Suprapubic skin (tissue), 4 donors: ENCODE results near the gene SPECC1L. TPM values are rescaled to one million over a fixed set of nuclear protein-coding genes. Genes with fewer than 3 reads are reported as not detected.

ENCODE experiments used
- DNase-seq, 2 donors: peaks; one replicate each; pipeline ENCODE4 v3.0.0-alpha.2; 2019; ENCODE audit warnings: low spot score in 2 of 2
- H3K27ac ChIP-seq: fragments of 200-600 bp; sonication (generic); one replicate; pipeline ENCODE4 v1.5.1; 2019
- H3K27me3 ChIP-seq: fragments of 200-600 bp; sonication (generic); one replicate; pipeline ENCODE4 v1.5.1; 2019
- H3K36me3 ChIP-seq: fragments of 200-600 bp; sonication (generic); one replicate; pipeline ENCODE4 v1.5.1; 2019
- H3K4me1 ChIP-seq: fragments of 200-600 bp; sonication (generic); one replicate; pipeline ENCODE4 v1.5.1; 2019
- H3K4me3 ChIP-seq: fragments of 200-600 bp; sonication (generic); one replicate; pipeline ENCODE4 v1.5.1; 2019; ENCODE audit warnings: mild to moderate bottlenecking
- H3K9me3 ChIP-seq: fragments of 200-600 bp; sonication (generic); one replicate; pipeline ENCODE4 v1.5.1; 2019
- CTCF ChIP-seq, 2 donors: fragments of 200-600 bp in 1 of 2; fragments of 450-650 bp in 1 of 2; sonication (generic) in 1 of 2; IDR thresholded peaks; one replicate each; pipeline ENCODE4 v1.5.1; 2016 to 2019; ENCODE audit warnings: antibody characterized with exemption in 2 of 2, mild to moderate bottlenecking in 1 of 2, moderate library complexity in 1 of 2
- EP300 ChIP-seq: sonication (generic); formaldehyde crosslinking; IDR thresholded peaks from one replicate; pipeline ENCODE4 v1.6.1; 2017; ENCODE audit warnings: antibody characterized with exemption
- POLR2A ChIP-seq, 2 donors: fragments of 450-650 bp; IDR thresholded peaks; one replicate each; pipeline ENCODE4 v1.6.1; 2017; ENCODE audit warnings: antibody characterized with exemption in 2 of 2, mild to moderate bottlenecking in 2 of 2, moderate library complexity in 2 of 2
- POLR2AphosphoS5 ChIP-seq, 3 donors: sonication (generic); formaldehyde crosslinking; IDR thresholded peaks; one replicate each; pipeline ENCODE4 v1.6.1; 2017; ENCODE audit warnings: antibody characterized with exemption in 3 of 3
- WGBS: methylation state at CpG from one replicate; pipeline ENCODE4 v1.1.5; 2018; 5-methylcytosine and 5-hydroxymethylcytosine counted together
- total RNA-seq, 4 donors: library from RNA; depleted of rRNA; stranded (reverse); fragments of >200 nt; gene quantifications; one replicate each; pipeline ENCODE4 v1.1.0, GENCODE V29; 2016

SPECC1L gene
- total RNA-seq, 4 donors from 2014 or later, result 15.7 to 28.5 (median 21.4) TPM

- no peak overlapping the region for H3K4me3 ChIP-seq
- no peaks in the 10 kb centered on the region for H3K36me3 ChIP-seq
- no peaks in the 10 kb centered on the region for H3K27me3 ChIP-seq
- WGBS, result 85% methylated on average over 3 of the region's 3 CpGs
- H3K9me3 ChIP-seq, result no peaks in the 10 kb centered on the region
- no peak for DNase-seq
- TF ChIP-seq EP300 (no peak), CTCF (IDR thresholded peaks at IDR 0.05) (no peak), POLR2AphosphoS5 (IDR thresholded peaks at IDR 0.05) (no peak), POLR2A (IDR thresholded peaks at IDR 0.05) (no peak)
- peaks cover 4% of the 10 kb centered on the region for H3K4me1 ChIP-seq
- H3K27ac ChIP-seq, result no peak overlapping the region
Measured at GRCh38 chr22:24457894-24458420, 187.3 kb downstream of the SPECC1L start.

GRCh38 chr22:24459911-24460310 is 189.3 kb downstream of the SPECC1L start:
- TF ChIP-seq POLR2AphosphoS5 (IDR thresholded peaks at IDR 0.05), result no peak
- no peak for TF ChIP-seq CTCF (IDR thresholded peaks at IDR 0.05)
- TF ChIP-seq POLR2A (IDR thresholded peaks at IDR 0.05), result no peak
- no peak for TF ChIP-seq EP300
- WGBS, result 71% methylated on average over 1 of the region's 1 CpG
- Histone ChIP-seq H3K9me3 (no peaks in the 10 kb centered on the region), H3K4me1 (peaks cover 4% of the 10 kb centered on the region), H3K27me3 (no peaks in the 10 kb centered on the region), H3K36me3 (no peaks in the 10 kb centered on the region), H3K27ac (no peak overlapping the region), H3K4me3 (no peak overlapping the region)
- DNase-seq, result no peak

GRCh38 chr22:24460418-24461089 is 189.9 kb downstream of the SPECC1L start:
- Histone ChIP-seq H3K27me3 (no peaks in the 10 kb centered on the region), H3K36me3 (no peaks in the 10 kb centered on the region), H3K4me3 (no peak overlapping the region), H3K4me1 (peaks cover 1% of the 10 kb centered on the region), H3K9me3 (no peaks in the 10 kb centered on the region), H3K27ac (no peak overlapping the region)
- no peak for TF ChIP-seq EP300
- TF ChIP-seq POLR2A (IDR thresholded peaks at IDR 0.05), result no peak
- TF ChIP-seq POLR2AphosphoS5 (IDR thresholded peaks at IDR 0.05), result no peak
- no peak for TF ChIP-seq CTCF (IDR thresholded peaks at IDR 0.05)
- DNase-seq, result no peak
- WGBS, result 72% methylated on average over 10 of the region's 10 CpGs

DNA sequence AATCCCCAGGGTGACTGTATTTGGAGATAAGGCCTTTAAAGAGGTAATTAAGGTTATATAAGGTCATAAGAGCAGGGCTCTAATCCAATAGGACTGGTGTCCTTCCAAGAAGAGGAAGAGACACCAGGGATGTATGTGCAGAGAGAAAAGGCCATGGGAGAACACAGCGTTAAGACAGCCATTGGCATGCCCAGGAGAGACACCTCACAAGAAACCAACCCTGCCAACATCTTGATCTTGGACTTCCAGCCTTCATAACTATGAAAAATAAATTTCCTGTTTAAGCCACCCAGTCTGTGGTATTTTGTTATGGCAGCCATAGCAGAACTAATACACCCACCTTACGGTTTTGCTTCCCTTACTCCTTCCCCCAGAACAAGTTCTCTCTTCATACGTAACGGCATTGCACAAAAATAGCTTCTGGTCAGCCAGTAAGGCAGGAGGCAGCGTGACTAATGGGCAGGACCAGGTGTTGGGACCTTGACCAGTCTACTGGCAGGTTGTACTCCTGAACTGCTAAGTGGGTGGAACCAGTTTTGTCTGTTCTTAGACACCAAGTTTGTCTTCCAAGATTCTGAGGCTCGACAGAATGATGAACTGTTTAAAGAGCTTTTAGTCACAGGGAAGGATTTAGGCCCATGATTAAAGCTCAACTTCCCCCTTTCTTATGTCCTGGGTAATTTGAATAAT is 192.6 kb downstream of the SPECC1L start:
- Histone ChIP-seq H3K27ac (no peak overlapping the region), H3K4me3 (no peak overlapping the region), H3K27me3 (no peaks in the 10 kb centered on the region), H3K36me3 (no peaks in the 10 kb centered on the region), H3K4me1 (no peaks in the 10 kb centered on the region), H3K9me3 (no peaks in the 10 kb centered on the region)
- DNase-seq, result no peak
- 75% methylated on average over 6 of the region's 6 CpGs for WGBS
- no peak for TF ChIP-seq EP300
- no peak for TF ChIP-seq POLR2AphosphoS5 (IDR thresholded peaks at IDR 0.05)

DNA sequence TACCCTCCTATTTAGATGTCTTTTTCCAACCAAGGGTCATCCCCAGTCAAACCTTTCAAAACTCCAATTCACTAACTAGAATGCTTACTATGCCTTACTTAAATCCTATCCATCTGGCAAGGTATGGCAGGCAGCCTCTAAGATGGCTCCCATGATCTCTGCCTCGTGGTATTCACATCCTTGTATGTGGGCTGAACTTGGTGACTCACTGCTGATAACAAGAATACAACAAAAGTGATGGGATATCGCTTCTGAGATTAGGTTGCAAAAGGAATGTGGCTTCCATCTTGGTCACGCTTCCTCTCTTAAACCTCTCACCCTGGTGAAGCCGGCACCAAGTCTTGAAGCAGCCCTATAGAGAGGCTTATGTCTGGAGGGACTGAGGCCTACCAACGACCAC is 194.9 kb downstream of the SPECC1L start:
- Histone ChIP-seq H3K9me3 (no peaks in the 10 kb centered on the region), H3K4me1 (no peaks in the 10 kb centered on the region), H3K27me3 (no peaks in the 10 kb centered on the region), H3K36me3 (no peaks in the 10 kb centered on the region), H3K27ac (no peak overlapping the region), H3K4me3 (no peak overlapping the region)
- TF ChIP-seq POLR2A (IDR thresholded peaks at IDR 0.05), result no peak
- TF ChIP-seq POLR2AphosphoS5 (IDR thresholded peaks at IDR 0.05), result no peak
- no peak for TF ChIP-seq EP300
- no peak for TF ChIP-seq CTCF (IDR thresholded peaks at IDR 0.05)
- no peak for DNase-seq
- WGBS, result 84% methylated on average over 5 of the region's 5 CpGs
